Endodermal cell (in vitro differentiated cells): ENCODE results near the gene ANO6. TPM values are rescaled to one million over a fixed set of nuclear protein-coding genes. Genes with fewer than 3 reads are reported as not detected.

Experiments
- DNase-seq: peaks from one replicate; pipeline ENCODE4 v3.0.0-alpha.2; 2017
- H3K27ac ChIP-seq: 2 replicates; pipeline ENCODE4 v1.5.1; 2013; ENCODE audit warnings: mild to moderate bottlenecking, low read depth, low read length, moderate library complexity
- H3K27me3 ChIP-seq: 2 replicates; pipeline ENCODE4 v1.6.1; 2013; ENCODE audit warnings: mild to moderate bottlenecking, low read length, moderate library complexity; ENCODE audit not compliant: insufficient read depth, control insufficient read depth, poor library complexity, severe bottlenecking
- H3K36me3 ChIP-seq: 2 replicates; pipeline ENCODE4 v1.7.0; 2013; ENCODE audit warnings: mild to moderate bottlenecking, low read length, moderate library complexity; ENCODE audit not compliant: control insufficient read depth, insufficient read depth
- H3K4me1 ChIP-seq: one replicate; pipeline ENCODE4 v1.7.0; 2013; ENCODE audit warnings: low read length; ENCODE audit not compliant: control insufficient read depth, insufficient read depth
- H3K4me3 ChIP-seq: 2 replicates; pipeline ENCODE4 v1.5.1; 2013; ENCODE audit warnings: mild to moderate bottlenecking, low read length, moderate library complexity
- H3K9ac ChIP-seq: 2 replicates; pipeline ENCODE4 v1.6.1; 2013; ENCODE audit warnings: mild to moderate bottlenecking, low read length, moderate library complexity; ENCODE audit not compliant: poor library complexity, severe bottlenecking; ENCODE audit errors: extremely low read depth
- H3K9me3 ChIP-seq: 2 replicates; pipeline ENCODE4 v1.6.1; 2013; ENCODE audit warnings: mild to moderate bottlenecking, low read length, moderate library complexity; ENCODE audit not compliant: control insufficient read depth
- H3K27ac Mint-ChIP-seq: 2 replicates; pipeline ENCODE4 v1.8.0; 2020; ENCODE audit warnings: mixed read lengths
- H3K27me3 Mint-ChIP-seq: 2 replicates; pipeline ENCODE4 v1.8.0; 2021; ENCODE audit warnings: mild to moderate bottlenecking, mixed read lengths; ENCODE audit not compliant: insufficient read depth
- H3K36me3 Mint-ChIP-seq: 2 replicates; pipeline ENCODE4 v1.8.0; 2020; ENCODE audit warnings: low read depth, mixed read lengths
- H3K4me1 Mint-ChIP-seq: 2 replicates; pipeline ENCODE4 v1.8.0; 2020; ENCODE audit warnings: mixed read lengths
- H3K4me3 Mint-ChIP-seq: 2 replicates; pipeline ENCODE4 v1.8.0; 2020; ENCODE audit warnings: mild to moderate bottlenecking, moderate library complexity, mixed read lengths
- H3K9me3 Mint-ChIP-seq: 2 replicates; pipeline ENCODE4 v1.8.0; 2020; ENCODE audit warnings: mild to moderate bottlenecking, mixed read lengths
- WGBS, 2 experiments: methylation state at CpG; one replicate each; pipeline versions ENCODE4 v1.1.5 to v1.1.7; 2013; ENCODE audit warnings: missing lambda C conversion rate in 2 of 2, mixed read lengths in 1 of 2; ENCODE audit not compliant: insufficient coverage in 1 of 2, insufficient read length in 1 of 2; 5-methylcytosine and 5-hydroxymethylcytosine counted together
- long read RNA-seq, 4 experiments: library from polyadenylated mRNA in 2 of 4; library from RNA in 1 of 4; library from capped mRNA in 1 of 4; stranded (forward) in 3 of 4; unstranded in 1 of 4; transcript quantifications; one replicate each; pipeline ENCODE4 v2.0.0, GENCODE V29; 2020 to 2021; ENCODE audit warnings: inconsistent platforms in 1 of 4
- polyA plus RNA-seq, 2 experiments: library from polyadenylated mRNA; stranded (reverse); fragments of 50-300 nt; gene quantifications; one replicate each; pipeline ENCODE4 v1.2.3, GENCODE V29; 2013
- total RNA-seq, 2 donors: library from RNA; stranded (reverse); fragmentation: NEBNext Ultra II Directional in 1 of 2; extraction: Animal tissue kit (Norgen Biotek cat#: 25700) in 1 of 2; gene quantifications; 2 replicates in 1 of 2; 3 replicates in 1 of 2; pipeline ENCODE4 v1.2.1, GENCODE V29; 2021
- TF ChIP-seq, protein P1 (sequence below): fragments of 200-600 bp; sonication (generic); conservative IDR thresholded peaks from 2 replicates; pipeline ENCODE4 v1.5.0; 2021; ENCODE audit warnings: antibody characterized with exemption, mild to moderate bottlenecking

The ANO6 gene, protein sequence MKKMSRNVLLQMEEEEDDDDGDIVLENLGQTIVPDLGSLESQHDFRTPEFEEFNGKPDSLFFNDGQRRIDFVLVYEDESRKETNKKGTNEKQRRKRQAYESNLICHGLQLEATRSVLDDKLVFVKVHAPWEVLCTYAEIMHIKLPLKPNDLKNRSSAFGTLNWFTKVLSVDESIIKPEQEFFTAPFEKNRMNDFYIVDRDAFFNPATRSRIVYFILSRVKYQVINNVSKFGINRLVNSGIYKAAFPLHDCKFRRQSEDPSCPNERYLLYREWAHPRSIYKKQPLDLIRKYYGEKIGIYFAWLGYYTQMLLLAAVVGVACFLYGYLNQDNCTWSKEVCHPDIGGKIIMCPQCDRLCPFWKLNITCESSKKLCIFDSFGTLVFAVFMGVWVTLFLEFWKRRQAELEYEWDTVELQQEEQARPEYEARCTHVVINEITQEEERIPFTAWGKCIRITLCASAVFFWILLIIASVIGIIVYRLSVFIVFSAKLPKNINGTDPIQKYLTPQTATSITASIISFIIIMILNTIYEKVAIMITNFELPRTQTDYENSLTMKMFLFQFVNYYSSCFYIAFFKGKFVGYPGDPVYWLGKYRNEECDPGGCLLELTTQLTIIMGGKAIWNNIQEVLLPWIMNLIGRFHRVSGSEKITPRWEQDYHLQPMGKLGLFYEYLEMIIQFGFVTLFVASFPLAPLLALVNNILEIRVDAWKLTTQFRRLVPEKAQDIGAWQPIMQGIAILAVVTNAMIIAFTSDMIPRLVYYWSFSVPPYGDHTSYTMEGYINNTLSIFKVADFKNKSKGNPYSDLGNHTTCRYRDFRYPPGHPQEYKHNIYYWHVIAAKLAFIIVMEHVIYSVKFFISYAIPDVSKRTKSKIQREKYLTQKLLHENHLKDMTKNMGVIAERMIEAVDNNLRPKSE
- 10 to 100 TPM; 53.5 to 55.2 TPM for total RNA-seq
- polyA plus RNA-seq (2013, experiment 1 of 2): 30.0 TPM
- 29.1 TPM for polyA plus RNA-seq (2013, experiment 2 of 2)
- long read RNA-seq, experiment 1, full-length matches to known transcripts: 1 of 20 reads
- long read RNA-seq, experiment 1, partial matches to known transcripts: 4 of 20 reads
- long read RNA-seq, experiment 1, other reads (novel, unspliced or antisense): 15 of 20 reads
- long read RNA-seq, experiment 2, full-length matches to known transcripts: 5 of 29 reads
- long read RNA-seq, experiment 2, partial matches to known transcripts: 8 of 29 reads
- long read RNA-seq, experiment 2, other reads (novel, unspliced or antisense): 16 of 29 reads
- long read RNA-seq, experiment 3, full-length matches to known transcripts: 43 of 76 reads
- long read RNA-seq, experiment 3, partial matches to known transcripts: 23 of 76 reads
- long read RNA-seq, experiment 3, other reads (novel, unspliced or antisense): 10 of 76 reads
- long read RNA-seq, experiment 4, partial matches to known transcripts: 0 of 1 reads
- long read RNA-seq, experiment 4, other reads (novel, unspliced or antisense): 1 of 1 reads

DNA sequence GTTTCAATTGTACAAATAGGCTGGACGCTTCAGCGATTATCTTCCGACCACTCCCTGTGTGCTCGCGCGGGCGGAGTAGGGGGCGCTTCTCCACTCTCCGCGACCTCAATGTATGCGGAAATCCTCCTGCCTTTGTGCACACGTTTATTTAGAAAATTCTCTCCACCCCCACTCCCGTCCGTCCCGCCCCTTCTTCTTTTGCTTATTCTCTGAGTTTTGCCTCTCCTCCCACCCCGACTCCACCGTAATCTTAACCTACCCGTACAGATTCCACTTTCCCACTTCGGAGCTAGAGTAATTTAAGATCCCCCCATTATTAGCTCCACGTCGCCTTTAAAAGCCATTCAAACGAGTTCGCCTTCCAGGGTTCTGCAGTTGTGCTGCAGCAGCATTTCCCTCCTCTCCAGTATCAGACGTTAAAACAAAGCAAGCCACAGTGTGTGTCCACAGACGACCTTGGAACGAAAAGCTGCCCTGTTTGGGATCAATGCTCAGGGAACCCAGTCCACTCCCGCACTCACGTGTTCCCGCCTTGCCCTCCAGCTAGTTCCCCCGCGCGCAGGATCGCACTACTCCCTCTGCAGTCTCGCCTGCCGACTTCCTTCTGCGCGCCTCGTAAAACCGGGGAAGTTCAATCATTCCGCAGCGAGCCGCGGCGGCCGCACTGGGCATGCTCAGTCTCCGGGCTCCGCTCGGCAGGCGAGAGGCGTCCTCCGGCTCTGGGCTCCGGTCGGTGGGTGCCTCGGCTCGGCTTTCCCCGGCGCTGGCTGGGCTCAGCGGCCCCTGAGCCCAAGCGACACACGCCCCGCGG, at the start of gene ANO6:
Gene ANO6 (plus strand): TSS at position 677 of the 811 bp plus-strand sequence. CDS start 227 bp downstream, outside the sequence.
- peak within 1 kb of the TSS; percentile 97 for H3K27ac ChIP-seq
- Mint-ChIP-seq H3K27me3 (no peaks in the 10 kb centered on the region), H3K4me1 (peaks cover 27% of the 10 kb centered on the region)

DNA sequence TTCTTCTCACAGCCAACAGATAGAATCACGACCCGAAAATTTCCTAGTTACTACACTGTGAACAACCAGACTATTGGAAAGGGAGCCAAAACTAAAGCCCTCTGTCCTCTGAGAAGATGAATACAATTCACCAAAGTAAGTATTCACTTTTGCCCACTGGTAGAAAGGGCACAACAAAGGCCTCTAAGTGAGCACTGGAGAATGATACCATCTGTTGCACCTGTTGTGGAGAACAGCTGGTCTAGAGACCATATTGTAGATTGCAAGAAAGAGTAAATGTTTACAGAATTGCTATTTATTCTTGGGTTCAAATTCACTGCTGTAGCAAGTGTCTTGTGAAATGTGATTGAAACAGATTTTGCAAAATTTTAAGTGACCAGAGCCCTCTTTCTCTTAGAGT, 46.9 kb upstream of the ANO6 start:
- Histone ChIP-seq H3K27ac (no peak overlapping the region), H3K36me3 (no peaks in the 10 kb centered on the region), H3K9me3 (peaks cover 1% of the 10 kb centered on the region), H3K4me3 (no peak overlapping the region), H3K4me1 (no peaks in the 10 kb centered on the region), H3K27me3 (peaks cover 7% of the 10 kb centered on the region), H3K9ac (no peak overlapping the region)
- H3K27me3 Mint-ChIP-seq: peaks cover 5% of the 10 kb centered on the region
- no peaks in the 10 kb centered on the region for H3K9me3 Mint-ChIP-seq
- no peak overlapping the region for H3K27ac Mint-ChIP-seq
- TF ChIP-seq, protein P1, sequence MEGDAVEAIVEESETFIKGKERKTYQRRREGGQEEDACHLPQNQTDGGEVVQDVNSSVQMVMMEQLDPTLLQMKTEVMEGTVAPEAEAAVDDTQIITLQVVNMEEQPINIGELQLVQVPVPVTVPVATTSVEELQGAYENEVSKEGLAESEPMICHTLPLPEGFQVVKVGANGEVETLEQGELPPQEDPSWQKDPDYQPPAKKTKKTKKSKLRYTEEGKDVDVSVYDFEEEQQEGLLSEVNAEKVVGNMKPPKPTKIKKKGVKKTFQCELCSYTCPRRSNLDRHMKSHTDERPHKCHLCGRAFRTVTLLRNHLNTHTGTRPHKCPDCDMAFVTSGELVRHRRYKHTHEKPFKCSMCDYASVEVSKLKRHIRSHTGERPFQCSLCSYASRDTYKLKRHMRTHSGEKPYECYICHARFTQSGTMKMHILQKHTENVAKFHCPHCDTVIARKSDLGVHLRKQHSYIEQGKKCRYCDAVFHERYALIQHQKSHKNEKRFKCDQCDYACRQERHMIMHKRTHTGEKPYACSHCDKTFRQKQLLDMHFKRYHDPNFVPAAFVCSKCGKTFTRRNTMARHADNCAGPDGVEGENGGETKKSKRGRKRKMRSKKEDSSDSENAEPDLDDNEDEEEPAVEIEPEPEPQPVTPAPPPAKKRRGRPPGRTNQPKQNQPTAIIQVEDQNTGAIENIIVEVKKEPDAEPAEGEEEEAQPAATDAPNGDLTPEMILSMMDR: no peak
- H3K36me3 Mint-ChIP-seq: peaks cover 4% of the 10 kb centered on the region
- H3K4me1 Mint-ChIP-seq: no peaks in the 10 kb centered on the region
- DNase-seq: no peak
- 69% methylated on average over 2 of the region's 2 CpGs; no CpG with 5 or more reads in 1 of the 2 experiments for WGBS, 2 experiments
- no peak overlapping the region for H3K4me3 Mint-ChIP-seq

More for the DNA sequence above, at the start of gene ANO6:
- Histone ChIP-seq H3K4me3 (peak within 1 kb of the TSS; percentile 95), H3K27me3 (no peaks in the 10 kb centered on the region), H3K4me1 (peaks cover 9% of the 10 kb centered on the region), H3K9ac (peak within 1 kb of the TSS; percentile 84), H3K36me3 (no peaks in the 10 kb centered on the region), H3K9me3 (no peaks in the 10 kb centered on the region)
- Mint-ChIP-seq H3K36me3 (no peaks in the 10 kb centered on the region), H3K27ac (peak within 1 kb of the TSS; percentile 93), H3K4me3 (peak within 1 kb of the TSS; percentile 88), H3K9me3 (no peaks in the 10 kb centered on the region)
- DNase-seq: peak; percentile 97
- TF ChIP-seq, protein P1: no peak
- 0 to 1% methylated on average over 20 to 62 of the region's 62 CpGs for WGBS, 2 experiments
